OCI-LY1 (cell line): ENCODE data around the gene PARD3.

Experiments
- EZH2 ChIP-seq: fragments of 200-600 bp; sonication (generic), shearing (Covaris generic); IDR thresholded peaks from 2 replicates; pipeline ENCODE4 v1.8.0; 2017; ENCODE audit warnings: borderline replicate concordance, mixed run types, mild to moderate bottlenecking, antibody characterized with exemption, low read length, moderate library complexity, mixed read lengths
- TF ChIP-seq, protein P1 (sequence below): fragments of 200-600 bp; sonication (generic), shearing (Covaris generic); IDR thresholded peaks from 2 replicates; pipeline ENCODE4 v1.5.1; 2017; ENCODE audit warnings: mild to moderate bottlenecking, antibody characterized with exemption, low read length, moderate library complexity, mixed read lengths

DNA sequence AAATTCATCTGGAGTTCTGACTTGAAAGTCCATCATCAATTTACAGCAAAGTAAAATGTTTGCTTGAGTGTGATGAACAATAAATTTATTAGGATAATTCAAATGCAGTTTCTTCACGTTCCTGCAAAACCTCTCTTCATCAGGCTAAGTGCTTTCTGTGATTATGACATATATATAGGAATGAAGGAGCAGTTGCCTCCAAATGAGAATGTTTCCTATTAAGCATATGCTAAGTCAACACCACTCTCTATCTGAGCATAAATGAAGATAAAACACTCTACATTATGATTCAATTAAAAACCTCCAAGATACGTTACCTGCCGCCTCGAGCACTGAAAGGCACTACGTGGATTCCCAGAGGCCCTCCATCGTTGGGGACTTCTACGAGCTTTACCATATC lies 416.1 kb downstream of the PARD3 start:
- TF ChIP-seq, protein P1, sequence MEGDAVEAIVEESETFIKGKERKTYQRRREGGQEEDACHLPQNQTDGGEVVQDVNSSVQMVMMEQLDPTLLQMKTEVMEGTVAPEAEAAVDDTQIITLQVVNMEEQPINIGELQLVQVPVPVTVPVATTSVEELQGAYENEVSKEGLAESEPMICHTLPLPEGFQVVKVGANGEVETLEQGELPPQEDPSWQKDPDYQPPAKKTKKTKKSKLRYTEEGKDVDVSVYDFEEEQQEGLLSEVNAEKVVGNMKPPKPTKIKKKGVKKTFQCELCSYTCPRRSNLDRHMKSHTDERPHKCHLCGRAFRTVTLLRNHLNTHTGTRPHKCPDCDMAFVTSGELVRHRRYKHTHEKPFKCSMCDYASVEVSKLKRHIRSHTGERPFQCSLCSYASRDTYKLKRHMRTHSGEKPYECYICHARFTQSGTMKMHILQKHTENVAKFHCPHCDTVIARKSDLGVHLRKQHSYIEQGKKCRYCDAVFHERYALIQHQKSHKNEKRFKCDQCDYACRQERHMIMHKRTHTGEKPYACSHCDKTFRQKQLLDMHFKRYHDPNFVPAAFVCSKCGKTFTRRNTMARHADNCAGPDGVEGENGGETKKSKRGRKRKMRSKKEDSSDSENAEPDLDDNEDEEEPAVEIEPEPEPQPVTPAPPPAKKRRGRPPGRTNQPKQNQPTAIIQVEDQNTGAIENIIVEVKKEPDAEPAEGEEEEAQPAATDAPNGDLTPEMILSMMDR, result no peak
- TF ChIP-seq EZH2, result no peak
